ENCODE data around the gene FPR2.

DNA sequence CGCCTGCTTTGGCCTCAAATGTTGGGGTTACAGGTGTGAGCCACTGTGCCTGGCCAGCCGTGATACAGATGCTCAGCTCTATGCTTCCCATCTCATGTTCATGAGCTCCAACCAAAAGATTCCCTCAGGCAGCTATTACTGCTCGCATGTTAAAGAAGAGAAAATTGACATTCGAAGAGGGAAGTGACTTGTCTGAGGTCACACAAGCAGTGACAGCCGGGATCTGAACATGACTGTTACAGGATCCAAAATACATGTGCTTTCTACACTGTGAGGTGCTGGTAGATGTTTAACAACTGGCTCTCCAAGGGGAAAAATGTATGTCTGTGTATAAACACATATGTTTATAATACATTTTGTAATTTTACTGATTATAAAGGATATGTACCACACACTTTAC lies 20.6 kb upstream of the FPR2 start:
- TF ChIP-seq POLR2A (IDR thresholded peaks at IDR 0.05) (no peak), CTCF (IDR thresholded peaks at IDR 0.05) (no peak), POLR2AphosphoS5 (IDR thresholded peaks at IDR 0.05) (no peak)
